Urinary bladder (tissue), 4 donors: Measurements from ENCODE around the gene OR4D6. TPM values are rescaled to one million over a fixed set of nuclear protein-coding genes. Genes with fewer than 3 reads are reported as not detected.

ENCODE experiments used
- DNase-seq: peaks from one replicate; pipeline ENCODE4 v3.0.0-alpha.2; 2015; ENCODE audit errors: extremely low spot score
- H3K27ac ChIP-seq: one replicate; pipeline ENCODE4 v1.5.1; 2013; ENCODE audit warnings: low read depth, mild to moderate bottlenecking, moderate library complexity
- H3K36me3 ChIP-seq: one replicate; pipeline ENCODE4 v1.6.1; 2013; ENCODE audit warnings: mild to moderate bottlenecking, moderate library complexity; ENCODE audit not compliant: insufficient read depth
- H3K4me1 ChIP-seq: one replicate; pipeline ENCODE4 v1.6.1; 2013; ENCODE audit warnings: mild to moderate bottlenecking, moderate library complexity; ENCODE audit not compliant: insufficient read depth
- H3K4me3 ChIP-seq: one replicate; pipeline ENCODE4 v1.5.1; 2013; ENCODE audit warnings: low read depth, low read length
- WGBS: extraction: QIAGEN DNeasy Blood & Tissue Kit; methylation state at CpG from one replicate; pipeline ENCODE4 v1.1.7; 2013; 5-methylcytosine and 5-hydroxymethylcytosine counted together
- polyA plus RNA-seq: library from polyadenylated mRNA; stranded (reverse); fragments of 200-250 nt; gene quantifications from one replicate; pipeline ENCODE4 v1.2.3, GENCODE V29; 2013
- total RNA-seq: library from RNA; depleted of rRNA; stranded (reverse); fragments of >200 nt; gene quantifications from one replicate; pipeline ENCODE4 v1.2.3, GENCODE V29; 2014
- donor health status: healthy with polysubstance abuse.
- donor health status: healthy.

Gene OR4D6
- total and polyA plus RNA-seq, 2 donors = not detected

DNA sequence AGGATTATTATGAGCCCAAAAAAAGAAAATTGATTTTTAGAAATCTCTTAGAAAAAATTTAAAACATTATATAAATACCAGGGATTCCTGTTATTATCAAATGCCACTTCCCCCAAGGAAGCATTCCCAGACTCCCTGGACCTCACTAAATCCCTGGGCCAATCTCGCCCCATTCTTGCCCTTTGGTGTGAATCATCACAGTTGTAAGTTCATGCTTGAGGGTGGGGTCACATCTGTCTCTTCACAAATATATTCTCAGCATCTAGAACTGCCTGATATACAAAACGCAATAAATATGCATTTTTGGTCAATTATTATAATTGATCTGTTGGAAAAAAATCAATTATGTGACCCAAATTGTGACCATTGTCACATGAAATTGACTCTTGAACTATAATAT, 8.3 kb upstream of the OR4D6 start:
- Histone ChIP-seq H3K4me1 (no peaks in the 10 kb centered on the region), H3K27ac (no peak overlapping the region), H3K36me3 (no peaks in the 10 kb centered on the region), H3K4me3 (no peak overlapping the region)
- 69% methylated on average over 2 of the region's 2 CpGs for WGBS
- DNase-seq = no peak

DNA sequence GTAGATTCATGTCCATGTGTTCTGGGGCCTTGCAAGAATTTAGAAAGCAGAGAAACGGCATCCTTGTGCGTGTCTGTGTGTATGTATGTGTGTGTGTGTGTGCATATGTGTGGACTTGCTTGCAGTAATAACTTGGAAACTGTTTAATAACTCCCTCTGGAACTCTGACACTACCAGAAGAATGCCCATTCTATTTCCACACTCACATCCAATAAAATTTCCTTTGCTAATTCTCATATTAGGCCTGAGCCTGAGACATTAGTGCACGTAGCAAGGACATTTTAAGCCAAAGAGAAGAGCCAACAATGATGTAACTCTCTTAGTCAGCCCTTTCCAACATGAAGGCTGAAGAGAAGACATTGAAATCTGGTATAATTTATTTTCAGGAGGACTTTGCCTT, 3.2 kb downstream of the OR4D6 start:
- WGBS = 60% methylated on average over 3 of the region's 3 CpGs
- no peak overlapping the region for H3K4me3 ChIP-seq
- no peak for DNase-seq
- H3K36me3 ChIP-seq = no peaks in the 10 kb centered on the region
- no peak overlapping the region for H3K27ac ChIP-seq
- no peaks in the 10 kb centered on the region for H3K4me1 ChIP-seq

GRCh38 chr11:59463190-59463641, 6.5 kb downstream of the OR4D6 start:
- DNase-seq = peak; percentile 32
- Histone ChIP-seq H3K4me1 (no peaks in the 10 kb centered on the region), H3K36me3 (no peaks in the 10 kb centered on the region), H3K27ac (no peak overlapping the region), H3K4me3 (no peak overlapping the region)
- whole genome bisulfite sequencing = 23% methylated on average over 5 of the region's 5 CpGs

GRCh38 chr11:59473015-59473414, 16.3 kb downstream of the OR4D6 start, which contains the start of gene OR4D10:
Gene OR4D10, plus strand, starts transcription at chr11:59473315. Its CDS starts 4,115 bp downstream, at chr11:59477430.
- H3K4me3 ChIP-seq = no peak within 1 kb of the TSS
- no peak for DNase-seq
- no peaks in the 10 kb centered on the region for H3K36me3 ChIP-seq
- H3K27ac ChIP-seq = no peak within 1 kb of the TSS
- no peaks in the 10 kb centered on the region for H3K4me1 ChIP-seq

- Histone ChIP-seq H3K4me3 (no peak overlapping the region), H3K4me1 (no peaks in the 10 kb centered on the region), H3K36me3 (no peaks in the 10 kb centered on the region), H3K27ac (no peak overlapping the region)
- DNase-seq = no peak
- WGBS = 55% methylated on average over 9 of the region's 9 CpGs
Measured at GRCh38 chr11:59475176-59475575, 18.4 kb downstream of the OR4D6 start.

DNA sequence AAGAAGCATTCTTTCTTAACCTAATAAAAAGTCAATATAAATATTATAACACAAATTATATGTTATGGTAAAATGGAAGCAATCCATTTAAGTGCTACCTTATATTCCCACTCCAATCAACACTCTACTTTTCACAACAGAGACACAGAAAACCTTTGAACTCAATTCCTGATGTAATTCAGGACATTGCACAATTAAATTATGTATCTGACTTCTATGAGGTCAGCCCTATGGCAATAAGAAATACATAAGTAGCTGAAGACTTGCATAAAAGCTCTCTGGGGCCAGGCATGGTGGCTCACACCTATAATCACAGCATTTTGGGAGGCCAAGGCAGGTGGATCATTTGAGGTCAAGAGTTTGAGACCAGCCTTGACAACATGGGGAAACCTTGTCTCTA, 23.1 kb downstream of the OR4D6 start:
- H3K36me3 ChIP-seq = no peaks in the 10 kb centered on the region
- no peak for DNase-seq

DNA sequence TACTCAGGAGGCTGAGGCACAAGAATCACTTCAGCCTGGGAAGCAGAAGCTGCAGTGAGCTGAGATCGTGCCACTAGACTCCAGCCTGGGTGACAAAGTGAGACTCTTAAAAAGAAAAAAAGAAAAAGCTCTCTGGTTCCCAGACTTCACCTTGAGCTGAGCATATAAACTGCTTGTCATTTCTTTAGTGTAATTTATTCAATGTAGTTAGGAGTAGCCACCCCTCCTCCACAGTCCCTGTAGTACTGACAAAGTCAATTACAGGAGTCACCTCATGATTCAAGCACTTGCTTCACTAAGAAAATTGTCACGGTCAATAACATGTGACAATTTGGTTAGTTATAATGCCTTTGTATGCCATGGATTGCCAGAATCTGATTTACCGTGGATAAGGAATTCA, 23.6 kb downstream of the OR4D6 start:
- Histone ChIP-seq H3K36me3 (no peaks in the 10 kb centered on the region), H3K4me3 (no peak overlapping the region), H3K4me1 (no peaks in the 10 kb centered on the region), H3K27ac (no peak overlapping the region)
- no peak for DNase-seq
- WGBS = 82% methylated on average over 3 of the region's 3 CpGs

More for the DNA sequence above, 23.1 kb downstream of the OR4D6 start:
- Histone ChIP-seq H3K4me1 (no peaks in the 10 kb centered on the region), H3K27ac (no peak overlapping the region), H3K4me3 (no peak overlapping the region)

DNA sequence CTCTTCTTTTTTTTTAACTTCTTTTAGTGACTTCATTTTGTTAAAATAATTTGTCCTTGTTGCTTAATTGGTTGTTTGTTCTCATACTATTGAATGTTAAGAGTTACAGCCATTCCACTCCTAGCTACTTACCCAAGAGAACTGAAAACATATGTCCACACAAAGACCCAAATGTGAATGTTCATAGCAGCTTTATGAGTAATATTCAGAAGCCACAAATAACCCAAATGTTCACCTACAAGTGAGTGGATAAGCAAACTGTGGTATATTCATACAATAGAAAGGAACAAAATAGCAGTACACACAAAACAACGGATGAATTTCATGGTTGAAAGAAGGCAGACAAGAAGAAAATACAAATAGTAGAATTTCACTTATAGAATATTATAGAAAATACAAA, 45.2 kb downstream of the OR4D6 start:
- no peaks in the 10 kb centered on the region for H3K4me1 ChIP-seq
- H3K27ac ChIP-seq = no peak overlapping the region
- DNase-seq = no peak
- WGBS = 45% methylated on average over 1 of the region's 1 CpG
- H3K4me3 ChIP-seq = no peak overlapping the region
- no peaks in the 10 kb centered on the region for H3K36me3 ChIP-seq

GRCh38 chr11:59503276-59503675, 46.5 kb downstream of the OR4D6 start, which contains the start of gene OR4D11:
Gene OR4D11, plus strand, starts transcription at chr11:59503576. Its CDS starts 0 bp downstream, at chr11:59503576.
- Histone ChIP-seq H3K36me3 (no peaks in the 10 kb centered on the region), H3K27ac (no peak within 1 kb of the TSS), H3K4me3 (no peak within 1 kb of the TSS), H3K4me1 (no peaks in the 10 kb centered on the region)
- no peak for DNase-seq

Other genes with a start within 250 kb of the OR4D6 start
- gene MPEG1, start 244.0 kb upstream of the OR4D6 start, total RNA-seq = 13.7 TPM
- 12.8 TPM for gene MPEG1, start 244.0 kb upstream of the OR4D6 start, polyA plus RNA-seq
- gene OR5AN1, start 98.1 kb upstream of the OR4D6 start, total RNA-seq = not detected
- not detected for gene OR5AN1, start 98.1 kb upstream of the OR4D6 start, polyA plus RNA-seq
- not detected for gene OR5A2, start 30.5 kb upstream of the OR4D6 start, total RNA-seq
- gene OR5A2, start 30.5 kb upstream of the OR4D6 start, polyA plus RNA-seq = not detected
- gene OR5A1, start 20.5 kb upstream of the OR4D6 start, total RNA-seq = not detected
- not detected for gene OR5A1, start 20.5 kb upstream of the OR4D6 start, polyA plus RNA-seq
- not detected for gene OR4D10, start 16.4 kb downstream of the OR4D6 start, total RNA-seq
- not detected for gene OR4D10, start 16.4 kb downstream of the OR4D6 start, polyA plus RNA-seq
- not detected for gene OR4D11, start 46.6 kb downstream of the OR4D6 start, total RNA-seq
- gene OR4D11, start 46.6 kb downstream of the OR4D6 start, polyA plus RNA-seq = not detected
- gene OR4D9, start 54.6 kb downstream of the OR4D6 start, total RNA-seq = not detected
- not detected for gene OR4D9, start 54.6 kb downstream of the OR4D6 start, polyA plus RNA-seq
- 45.2 TPM for gene OSBP, start 158.8 kb downstream of the OR4D6 start, total RNA-seq
- 23.3 TPM for gene OSBP, start 158.8 kb downstream of the OR4D6 start, polyA plus RNA-seq
- gene PATL1, start 212.1 kb downstream of the OR4D6 start, total RNA-seq = 10.9 TPM
- gene PATL1, start 212.1 kb downstream of the OR4D6 start, polyA plus RNA-seq = 19.5 TPM